Measurements from ENCODE around the gene KCNMA1. TPM values are rescaled to one million over a fixed set of nuclear protein-coding genes. Genes with fewer than 3 reads are reported as not detected.

Gene KCNMA1
- total RNA-seq, 4 donors from 2014 or later, result 68.4 to 170 (median 119) TPM

GRCh38 chr10:76917071-76917470 lies 720.5 kb downstream of the KCNMA1 start:
- Histone ChIP-seq H3K36me3 (no peaks in the 10 kb centered on the region), H3K4me3 (no peak overlapping the region), H3K4me1 (peaks cover 0 to 6% (median 0%) of the 10 kb centered on the region in 4 donors), H3K9me3 (no peaks in the 10 kb centered on the region), H3K27ac (no peak overlapping the region), H3K27me3 (no peaks in the 10 kb centered on the region)
- in situ Hi-C loops (cut with MboI; ENCODE audit: low pct_ligation_motif_present in 1 of 4, low pct_unique_long_range_greater_than_20kb in 1 of 4, low sequenced_read_pairs in 3 of 4), result no loop called here
- intact Hi-C loops (cut with DNase I; ENCODE audit: low total_unique reads), result no loop called here
- WGBS, 2 donors (ENCODE audit: low coverage in 1 of 2), result 91 to 92% methylated on average over 8 of the region's 8 CpGs
- TF ChIP-seq, protein P1, sequence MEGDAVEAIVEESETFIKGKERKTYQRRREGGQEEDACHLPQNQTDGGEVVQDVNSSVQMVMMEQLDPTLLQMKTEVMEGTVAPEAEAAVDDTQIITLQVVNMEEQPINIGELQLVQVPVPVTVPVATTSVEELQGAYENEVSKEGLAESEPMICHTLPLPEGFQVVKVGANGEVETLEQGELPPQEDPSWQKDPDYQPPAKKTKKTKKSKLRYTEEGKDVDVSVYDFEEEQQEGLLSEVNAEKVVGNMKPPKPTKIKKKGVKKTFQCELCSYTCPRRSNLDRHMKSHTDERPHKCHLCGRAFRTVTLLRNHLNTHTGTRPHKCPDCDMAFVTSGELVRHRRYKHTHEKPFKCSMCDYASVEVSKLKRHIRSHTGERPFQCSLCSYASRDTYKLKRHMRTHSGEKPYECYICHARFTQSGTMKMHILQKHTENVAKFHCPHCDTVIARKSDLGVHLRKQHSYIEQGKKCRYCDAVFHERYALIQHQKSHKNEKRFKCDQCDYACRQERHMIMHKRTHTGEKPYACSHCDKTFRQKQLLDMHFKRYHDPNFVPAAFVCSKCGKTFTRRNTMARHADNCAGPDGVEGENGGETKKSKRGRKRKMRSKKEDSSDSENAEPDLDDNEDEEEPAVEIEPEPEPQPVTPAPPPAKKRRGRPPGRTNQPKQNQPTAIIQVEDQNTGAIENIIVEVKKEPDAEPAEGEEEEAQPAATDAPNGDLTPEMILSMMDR (IDR thresholded peaks at IDR 0.05), result no peak
- TF ChIP-seq EP300 (IDR thresholded peaks at IDR 0.05; ENCODE audit: low read depth) (no peak), POLR2A (IDR thresholded peaks at IDR 0.05) (no peak)
- no peak for DNase-seq

DNA sequence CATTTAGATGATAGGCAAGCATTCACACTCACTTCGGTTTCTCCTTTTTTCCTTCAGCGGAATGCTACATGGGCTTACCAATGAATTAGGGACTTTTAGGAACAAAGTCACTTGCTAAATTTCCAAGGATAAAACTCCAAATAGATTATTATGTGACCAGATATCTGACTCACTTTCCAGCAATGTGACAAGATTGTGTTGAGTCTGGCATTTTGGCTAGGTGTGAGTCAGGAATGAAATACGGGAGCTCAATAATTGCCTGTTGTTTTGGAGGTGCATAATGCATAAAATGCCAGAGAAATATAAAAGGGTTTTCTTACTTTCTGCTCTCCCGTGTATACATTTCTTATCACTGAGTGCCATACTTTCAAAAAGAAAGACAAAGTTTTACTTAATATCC lies 721.1 kb downstream of the KCNMA1 start:
- no peaks in the 10 kb centered on the region for H3K9me3 ChIP-seq
- DNase-seq, result no peak
- no peak overlapping the region for H3K27ac ChIP-seq
- intact Hi-C loops (cut with DNase I; ENCODE audit: low total_unique reads) (no loop called here), in situ Hi-C loops (cut with MboI; ENCODE audit: low pct_ligation_motif_present in 1 of 4, low pct_unique_long_range_greater_than_20kb in 1 of 4, low sequenced_read_pairs in 3 of 4) (no loop called here)
- no peak for TF ChIP-seq POLR2AphosphoS5 (IDR thresholded peaks at IDR 0.05)
- no peak for TF ChIP-seq EP300 (IDR thresholded peaks at IDR 0.05; ENCODE audit: low read depth)
- TF ChIP-seq, protein P1 (IDR thresholded peaks at IDR 0.05), result no peak
- TF ChIP-seq POLR2A (IDR thresholded peaks at IDR 0.05), result no peak
- WGBS, 2 donors (ENCODE audit: low coverage in 1 of 2), result 93 to 100% methylated on average over 4 of the region's 4 CpGs
- no peak overlapping the region for H3K4me3 ChIP-seq
- H3K36me3 ChIP-seq, result no peaks in the 10 kb centered on the region
- H3K27me3 ChIP-seq, result no peaks in the 10 kb centered on the region
- peaks cover 0 to 1% (median under 1%) of the 10 kb centered on the region in 4 donors for H3K4me1 ChIP-seq

DNA sequence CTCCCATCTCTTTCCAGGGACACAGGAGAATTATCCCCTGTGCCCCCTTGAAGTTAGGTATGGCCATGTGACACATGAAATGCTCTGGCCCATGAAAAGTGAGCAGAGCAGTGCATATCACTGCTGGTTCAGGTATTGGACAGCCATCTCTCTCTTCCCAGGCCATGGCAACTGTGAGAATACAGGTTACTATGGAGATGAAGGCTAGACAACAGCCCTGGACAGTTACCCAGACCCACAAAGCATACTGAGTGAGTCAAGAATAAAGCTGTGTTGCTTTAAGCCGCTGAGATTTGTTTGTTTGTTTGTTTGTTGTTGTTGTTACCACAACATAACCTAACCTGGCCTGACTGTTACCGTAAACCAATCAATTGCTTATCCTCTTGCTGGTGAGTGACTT lies 722.3 kb downstream of the KCNMA1 start:
- H3K4me1 ChIP-seq, result peaks cover 0 to 10% (median 3%) of the 10 kb centered on the region in 4 donors
- TF ChIP-seq EP300 (IDR thresholded peaks at IDR 0.05; ENCODE audit: low read depth), result no peak
- TF ChIP-seq, protein P1 (IDR thresholded peaks at IDR 0.05), result no peak
- no peak overlapping the region for H3K4me3 ChIP-seq
- H3K9me3 ChIP-seq, result no peaks in the 10 kb centered on the region
- H3K27ac ChIP-seq, result no peak overlapping the region
- 77% methylated on average over 2 of the region's 2 CpGs; no CpG with 5 or more reads in 1 of the 2 donors for WGBS, 2 donors (ENCODE audit: low coverage in 1 of 2)
- in situ Hi-C loops (cut with MboI; ENCODE audit: low pct_ligation_motif_present in 1 of 4, low pct_unique_long_range_greater_than_20kb in 1 of 4, low sequenced_read_pairs in 3 of 4) (no loop called here), intact Hi-C loops (cut with DNase I; ENCODE audit: low total_unique reads) (no loop called here)
- DNase-seq, result no peak
- H3K27me3 ChIP-seq, result no peaks in the 10 kb centered on the region
- H3K36me3 ChIP-seq, result no peaks in the 10 kb centered on the region

DNA sequence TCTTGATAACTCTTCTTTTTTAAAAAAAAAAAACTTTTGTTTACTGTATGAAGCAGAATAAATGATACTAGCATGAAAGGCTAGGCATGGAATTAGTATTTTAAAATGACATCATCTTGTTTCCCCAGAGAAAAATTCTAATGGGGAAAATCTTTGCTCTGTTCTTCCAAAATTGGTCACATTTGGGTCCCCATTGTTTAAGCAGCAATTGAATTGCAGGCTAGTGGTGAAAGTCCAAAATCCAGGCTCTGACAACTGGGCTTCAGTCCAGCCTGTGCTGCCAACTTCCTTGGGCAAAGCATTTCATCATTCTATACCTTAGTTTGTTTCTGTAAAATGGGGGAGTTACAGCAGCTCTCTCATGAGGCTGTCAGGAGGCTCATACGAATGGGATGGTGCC lies 726.4 kb downstream of the KCNMA1 start:
- Histone ChIP-seq H3K9me3 (no peaks in the 10 kb centered on the region), H3K36me3 (no peaks in the 10 kb centered on the region), H3K4me1 (peaks cover 0 to 10% (median 3%) of the 10 kb centered on the region in 4 donors), H3K27me3 (no peaks in the 10 kb centered on the region), H3K27ac (no peak overlapping the region), H3K4me3 (no peak overlapping the region)
- intact Hi-C loops (cut with DNase I; ENCODE audit: low total_unique reads), result no loop called here
- in situ Hi-C loops (cut with MboI; ENCODE audit: low pct_ligation_motif_present in 1 of 4, low pct_unique_long_range_greater_than_20kb in 1 of 4, low sequenced_read_pairs in 3 of 4), result no loop called here
- TF ChIP-seq POLR2A (IDR thresholded peaks at IDR 0.05) (no peak), POLR2AphosphoS5 (IDR thresholded peaks at IDR 0.05) (no peak), EP300 (IDR thresholded peaks at IDR 0.05; ENCODE audit: low read depth) (no peak)
- TF ChIP-seq, protein P1 (IDR thresholded peaks at IDR 0.05), result no peak
- peak; percentile 26 for DNase-seq
- 35% methylated on average over 1 of the region's 1 CpG; no CpG with 5 or more reads in 1 of the 2 donors for WGBS, 2 donors (ENCODE audit: low coverage in 1 of 2)
